K562 (cell line): ENCODE measurements around the gene POLRMT. TPM values are rescaled to one million over a fixed set of nuclear protein-coding genes. Genes with fewer than 3 reads are reported as not detected.

ENCODE experiments used
- ARHGAP35 ChIP-seq: fragments of 450-650 bp; IDR thresholded peaks from 2 replicates; pipeline ENCODE4 v1.6.1; 2018; ENCODE audit not compliant: partially characterized antibody
- ARNT ChIP-seq, 2 experiments: fragments of 450-650 bp; IDR thresholded peaks; 2 replicates each; pipeline ENCODE4 v1.6.1; 2016; ENCODE audit warnings: mild to moderate bottlenecking in 1 of 2
- BACH1 ChIP-seq: fragments of 200-800 bp; sonication (Bioruptor generic); IDR thresholded peaks from 2 replicates; pipeline ENCODE4 v1.6.1; 2016; ENCODE audit warnings: missing genetic modification characterization, missing compliant biosample characterization
- EGR1 ChIP-seq: fragments of 450-650 bp; conservative IDR thresholded peaks from 2 replicates; pipeline ENCODE4 v1.6.1; 2017; ENCODE audit warnings: mild to moderate bottlenecking
- HDAC1 ChIP-seq, 2 experiments: fragments of 450-650 bp; IDR thresholded peaks; 2 replicates each; pipeline ENCODE4 v1.6.1; 2016 to 2017; ENCODE audit warnings: inconsistent platforms in 1 of 2, mild to moderate bottlenecking in 1 of 2, moderate library complexity in 1 of 2
- MBD2 ChIP-seq: sonication (generic); IDR thresholded peaks from 2 replicates; pipeline ENCODE4 v1.6.1; 2016; ENCODE audit warnings: low read depth, borderline replicate concordance
- NFE2 ChIP-seq: IDR thresholded peaks from 2 replicates; pipeline ENCODE4 v1.6.1; 2014; ENCODE audit warnings: antibody characterized with exemption, low read depth
- ZBTB17 ChIP-seq: fragments of 450-650 bp; formaldehyde crosslinking; IDR thresholded peaks from 2 replicates; pipeline ENCODE4 v1.4.0; 2020; ENCODE audit warnings: mild to moderate bottlenecking
- polyA plus RNA-seq, 8 experiments: library from polyadenylated mRNA; depleted of rRNA in 4 of 8; stranded (reverse) in 5 of 8; unstranded in 3 of 8; fragments of >200 nt; fragmentation: Nextera tagmentation in 2 of 8; fragmentation: Illumina TruSeq in 1 of 8; extraction: Ambion mirVana in 2 of 8; extraction: Trizol in 1 of 8; gene quantifications; 2 replicates each; pipeline versions ENCODE4 v1.2.1 to v1.2.3, GENCODE V29; 2011 to 2014; ENCODE audit warnings: inconsistent platforms in 1 of 8, missing spikeins in 1 of 8
- total RNA-seq, 7 experiments: library from RNA; depleted of rRNA in 6 of 7; stranded (reverse); fragments of >200 nt in 6 of 7; fragmentation: Illumina TruSeq in 2 of 7; extraction: Trizol in 2 of 7; gene quantifications; 2 replicates each; pipeline versions ENCODE4 v1.2.1 to v1.2.3, GENCODE V29; 2011 to 2021; ENCODE audit warnings: low replicate concordance in 1 of 7
- TF ChIP-seq, protein P1 (sequence below), 2 experiments: fragments of 450-650 bp; formaldehyde crosslinking in 1 of 2; IDR thresholded peaks; 2 replicates each; pipeline versions ENCODE4 v1.4.0 to v1.6.1; 2014 to 2020; ENCODE audit warnings: mild to moderate bottlenecking in 2 of 2, borderline replicate concordance in 1 of 2, low read depth in 1 of 2
- TF ChIP-seq, protein P2 (sequence below), 2 experiments: fragments of 450-650 bp in 1 of 2; sonication (generic) in 1 of 2; formaldehyde crosslinking in 1 of 2; IDR thresholded peaks; 2 replicates each; pipeline versions ENCODE4 v1.7.1 to v1.9.0; 2016 to 2022; ENCODE audit warnings: inconsistent platforms in 1 of 2, mild to moderate bottlenecking in 1 of 2, missing genetic modification reagents in 1 of 2

The POLRMT gene
- total and polyA plus RNA-seq, 9 of the 15 experiments (the other 6 are each of a cell fraction or from before 2014, with no cell fraction given): 30.3 to 144 (median 68.0) TPM

DNA sequence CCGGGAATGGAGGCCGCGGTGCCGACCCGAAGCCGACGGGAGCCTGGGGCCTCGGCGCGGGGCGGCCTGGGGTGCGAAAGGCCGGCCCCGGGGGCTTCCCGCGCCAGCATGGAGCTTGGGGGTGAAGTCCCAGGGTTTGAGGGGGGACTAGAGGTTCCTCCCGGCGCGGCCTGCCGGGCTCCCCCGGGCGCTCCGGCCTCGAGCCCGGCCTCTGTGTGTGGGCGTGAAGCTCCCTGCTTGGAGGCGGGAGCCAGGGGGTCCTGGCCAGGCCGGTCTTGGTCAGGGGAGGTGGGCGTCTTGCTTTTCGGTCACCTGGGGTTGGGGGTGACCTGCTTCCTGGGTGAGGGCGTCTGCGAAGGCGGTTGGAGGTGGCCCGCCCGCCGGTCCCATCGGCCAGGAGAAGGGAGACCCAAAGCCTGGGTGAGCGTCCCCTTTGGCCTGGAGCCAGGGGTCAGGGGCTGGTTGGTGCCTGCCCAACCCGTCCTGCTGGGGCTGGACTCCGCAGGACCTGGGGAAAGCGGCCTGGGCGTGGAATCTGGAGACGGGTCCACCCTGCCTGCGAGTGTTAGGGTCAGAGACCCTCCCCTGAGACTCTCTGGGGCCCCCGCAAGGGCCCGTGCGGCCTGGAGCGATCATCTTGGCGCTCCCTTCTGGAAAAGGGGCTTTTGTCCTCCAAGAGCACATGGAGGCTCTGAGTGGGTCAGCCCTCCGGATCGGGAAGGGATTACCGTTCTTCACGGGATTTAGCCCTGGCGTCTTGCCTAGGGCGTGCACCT lies 60.4 kb downstream of the POLRMT start (continued):
- TF ChIP-seq ARNT (IDR thresholded peaks at IDR 0.05) (no peak), EGR1 (peak; percentile 81), ARHGAP35 (no peak), HDAC1 (IDR thresholded peaks at IDR 0.05) (peak in 1 of 2 experiments; percentile 15; a peak in 1 of 4 replicates), ZBTB17 (no peak), BACH1 (tag) (no peak), MBD2 (no peak; the same call in 1 of the 2 replicates), NFE2 (no peak)
- TF ChIP-seq, protein P1, sequence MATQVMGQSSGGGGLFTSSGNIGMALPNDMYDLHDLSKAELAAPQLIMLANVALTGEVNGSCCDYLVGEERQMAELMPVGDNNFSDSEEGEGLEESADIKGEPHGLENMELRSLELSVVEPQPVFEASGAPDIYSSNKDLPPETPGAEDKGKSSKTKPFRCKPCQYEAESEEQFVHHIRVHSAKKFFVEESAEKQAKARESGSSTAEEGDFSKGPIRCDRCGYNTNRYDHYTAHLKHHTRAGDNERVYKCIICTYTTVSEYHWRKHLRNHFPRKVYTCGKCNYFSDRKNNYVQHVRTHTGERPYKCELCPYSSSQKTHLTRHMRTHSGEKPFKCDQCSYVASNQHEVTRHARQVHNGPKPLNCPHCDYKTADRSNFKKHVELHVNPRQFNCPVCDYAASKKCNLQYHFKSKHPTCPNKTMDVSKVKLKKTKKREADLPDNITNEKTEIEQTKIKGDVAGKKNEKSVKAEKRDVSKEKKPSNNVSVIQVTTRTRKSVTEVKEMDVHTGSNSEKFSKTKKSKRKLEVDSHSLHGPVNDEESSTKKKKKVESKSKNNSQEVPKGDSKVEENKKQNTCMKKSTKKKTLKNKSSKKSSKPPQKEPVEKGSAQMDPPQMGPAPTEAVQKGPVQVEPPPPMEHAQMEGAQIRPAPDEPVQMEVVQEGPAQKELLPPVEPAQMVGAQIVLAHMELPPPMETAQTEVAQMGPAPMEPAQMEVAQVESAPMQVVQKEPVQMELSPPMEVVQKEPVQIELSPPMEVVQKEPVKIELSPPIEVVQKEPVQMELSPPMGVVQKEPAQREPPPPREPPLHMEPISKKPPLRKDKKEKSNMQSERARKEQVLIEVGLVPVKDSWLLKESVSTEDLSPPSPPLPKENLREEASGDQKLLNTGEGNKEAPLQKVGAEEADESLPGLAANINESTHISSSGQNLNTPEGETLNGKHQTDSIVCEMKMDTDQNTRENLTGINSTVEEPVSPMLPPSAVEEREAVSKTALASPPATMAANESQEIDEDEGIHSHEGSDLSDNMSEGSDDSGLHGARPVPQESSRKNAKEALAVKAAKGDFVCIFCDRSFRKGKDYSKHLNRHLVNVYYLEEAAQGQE (IDR thresholded peaks at IDR 0.05; ENCODE audit: borderline replicate concordance): no peak; the same call in 1 of the 2 replicates
- TF ChIP-seq, protein P1 (CRISPR knock-in tag; IDR thresholded peaks at IDR 0.05; ENCODE audit: low read depth): no peak
- TF ChIP-seq, protein P2, sequence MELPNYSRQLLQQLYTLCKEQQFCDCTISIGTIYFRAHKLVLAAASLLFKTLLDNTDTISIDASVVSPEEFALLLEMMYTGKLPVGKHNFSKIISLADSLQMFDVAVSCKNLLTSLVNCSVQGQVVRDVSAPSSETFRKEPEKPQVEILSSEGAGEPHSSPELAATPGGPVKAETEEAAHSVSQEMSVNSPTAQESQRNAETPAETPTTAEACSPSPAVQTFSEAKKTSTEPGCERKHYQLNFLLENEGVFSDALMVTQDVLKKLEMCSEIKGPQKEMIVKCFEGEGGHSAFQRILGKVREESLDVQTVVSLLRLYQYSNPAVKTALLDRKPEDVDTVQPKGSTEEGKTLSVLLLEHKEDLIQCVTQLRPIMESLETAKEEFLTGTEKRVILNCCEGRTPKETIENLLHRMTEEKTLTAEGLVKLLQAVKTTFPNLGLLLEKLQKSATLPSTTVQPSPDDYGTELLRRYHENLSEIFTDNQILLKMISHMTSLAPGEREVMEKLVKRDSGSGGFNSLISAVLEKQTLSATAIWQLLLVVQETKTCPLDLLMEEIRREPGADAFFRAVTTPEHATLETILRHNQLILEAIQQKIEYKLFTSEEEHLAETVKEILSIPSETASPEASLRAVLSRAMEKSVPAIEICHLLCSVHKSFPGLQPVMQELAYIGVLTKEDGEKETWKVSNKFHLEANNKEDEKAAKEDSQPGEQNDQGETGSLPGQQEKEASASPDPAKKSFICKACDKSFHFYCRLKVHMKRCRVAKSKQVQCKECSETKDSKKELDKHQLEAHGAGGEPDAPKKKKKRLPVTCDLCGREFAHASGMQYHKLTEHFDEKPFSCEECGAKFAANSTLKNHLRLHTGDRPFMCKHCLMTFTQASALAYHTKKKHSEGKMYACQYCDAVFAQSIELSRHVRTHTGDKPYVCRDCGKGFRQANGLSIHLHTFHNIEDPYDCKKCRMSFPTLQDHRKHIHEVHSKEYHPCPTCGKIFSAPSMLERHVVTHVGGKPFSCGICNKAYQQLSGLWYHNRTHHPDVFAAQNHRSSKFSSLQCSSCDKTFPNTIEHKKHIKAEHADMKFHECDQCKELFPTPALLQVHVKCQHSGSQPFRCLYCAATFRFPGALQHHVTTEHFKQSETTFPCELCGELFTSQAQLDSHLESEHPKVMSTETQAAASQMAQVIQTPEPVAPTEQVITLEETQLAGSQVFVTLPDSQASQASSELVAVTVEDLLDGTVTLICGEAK (IDR thresholded peaks at IDR 0.05): 0 out of 2 replicates have a peak, but pooled peaks have one; percentile 23
- TF ChIP-seq, protein P2 (CRISPR knock-in tag; IDR thresholded peaks at IDR 0.05): no peak
